GM10248 (cell line): ENCODE data around the gene C1GALT1.

Experiments used
- CTCF ChIA-PET: fragments of 300-600 bp; sonication (Branson Sonifier 250); formaldehyde crosslinking; extraction: SDS; loops from one replicate; lab custom pipeline; 2021; ENCODE audit warnings: antibody characterized with exemption; lab: Yijun Ruan, JAX
- POLR2A ChIA-PET: fragments of 350-650 bp; sonication (Branson Sonifier 250); formaldehyde crosslinking; extraction: SDS; loops from one replicate; lab custom pipeline; 2020; ENCODE audit warnings: antibody characterized with exemption; lab: Yijun Ruan, JAX
- DNase-seq: peaks from one replicate; pipeline ENCODE4 v3.0.0; 2012; ENCODE audit errors: extremely low spot score
- CTCF ChIP-seq: IDR thresholded peaks from 2 replicates; pipeline ENCODE4 v1.5.1; 2012; ENCODE audit warnings: mild to moderate bottlenecking, low read depth; ENCODE audit errors: extremely low read depth, missing control alignments, control extremely low read depth

The C1GALT1 gene

GRCh38 chr7:7221599-7222038, 39.3 kb downstream of the C1GALT1 start:
- TF ChIP-seq CTCF = no peak
- POLR2A ChIA-PET = no interaction called here
- CTCF ChIA-PET = interaction anchor here (0.7 to 1.6 kb wide), 4 partner anchors 11 to 111 kb away, joined by 3 to 4 read pairs (median 4); no protein-coding TSS in a partner anchor
- no peak for DNase-seq

DNA sequence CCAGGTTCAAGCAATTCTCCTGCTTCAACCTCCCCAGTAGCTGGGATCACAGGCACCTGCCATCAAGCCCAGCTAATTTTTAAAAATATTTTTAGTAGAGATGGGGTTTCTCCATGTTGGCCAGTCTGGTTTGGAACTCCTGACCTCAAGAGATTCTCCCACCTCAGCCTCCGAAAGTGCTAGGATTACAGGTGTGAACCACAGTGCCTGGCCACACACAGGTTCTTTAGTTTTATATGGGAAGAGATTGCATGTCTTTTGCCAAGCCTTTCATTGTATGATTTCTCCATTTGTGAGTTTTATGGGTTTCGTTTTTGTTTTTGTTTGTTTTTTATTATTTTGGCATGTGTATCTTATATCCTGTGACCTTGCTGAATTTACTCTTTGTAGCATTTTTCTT, 40.9 kb downstream of the C1GALT1 start:
- no peak for TF ChIP-seq CTCF
- no peak for DNase-seq
- ChIA-PET POLR2A (no interaction called here), CTCF (no interaction called here)

- POLR2A ChIA-PET = no interaction called here
- CTCF ChIA-PET = interaction anchor here (1.9 kb wide), 1 partner anchor 10 kb away, joined by 4 read pairs; no protein-coding TSS in a partner anchor
- TF ChIP-seq CTCF = no peak
- DNase-seq = no peak
These were observed 44.1 kb downstream of the C1GALT1 start for GRCh38 chr7:7226407-7226806.

DNA sequence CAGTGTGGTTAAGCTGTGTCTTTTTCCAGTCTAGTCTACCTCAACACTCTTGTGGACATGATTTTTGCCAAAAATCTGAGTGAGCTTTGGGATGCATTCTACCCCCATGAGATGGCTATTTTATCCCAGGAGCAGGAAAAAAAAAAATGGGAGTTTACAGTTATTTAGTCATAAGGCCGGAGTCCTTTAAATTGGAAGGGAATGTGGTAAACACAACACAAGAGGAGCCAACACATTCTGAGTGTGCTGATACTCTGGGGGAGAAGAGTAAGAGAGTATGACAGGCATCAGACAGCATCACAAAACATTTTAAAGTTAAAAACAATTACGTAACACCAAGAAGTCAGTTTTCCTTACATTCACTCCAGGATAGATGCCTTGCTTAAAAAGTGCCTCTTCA, 46.1 kb downstream of the C1GALT1 start:
- POLR2A ChIA-PET = no interaction called here
- no peak for TF ChIP-seq CTCF
- no peak for DNase-seq
- CTCF ChIA-PET = interaction anchor here (1.6 kb wide), 1 partner anchor 703 kb away, joined by 3 read pairs; no protein-coding TSS in a partner anchor

DNA sequence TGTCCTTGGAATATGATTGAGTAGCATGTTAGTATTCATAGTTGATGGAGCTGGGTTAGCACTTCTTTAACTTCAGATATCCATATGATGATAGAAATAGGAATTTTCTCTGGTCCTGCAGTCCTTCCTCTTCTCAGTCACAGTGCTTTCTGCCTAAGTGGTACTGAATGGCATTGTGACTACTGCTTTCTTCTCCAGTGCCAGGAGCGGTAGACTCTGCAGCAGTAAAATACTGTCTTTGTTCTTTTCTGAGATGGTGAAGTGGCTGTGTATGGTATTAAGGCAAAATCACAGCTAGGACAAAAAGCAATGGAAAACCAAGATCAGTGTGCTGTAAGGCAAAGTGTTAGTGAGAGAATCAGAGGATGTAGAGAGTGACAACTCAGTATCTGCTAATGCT, 46.6 kb downstream of the C1GALT1 start:
- TF ChIP-seq CTCF = no peak
- CTCF ChIA-PET = interaction anchor here (1.6 kb wide), 1 partner anchor 702 kb away, joined by 3 read pairs; no protein-coding TSS in a partner anchor
- POLR2A ChIA-PET = no interaction called here
- no peak for DNase-seq

- ChIA-PET CTCF (no interaction called here), POLR2A (no interaction called here)
- no peak for TF ChIP-seq CTCF
- DNase-seq = no peak
These were observed 48.7 kb downstream of the C1GALT1 start for GRCh38 chr7:7231000-7231399.

GRCh38 chr7:7231865-7232264, 49.5 kb downstream of the C1GALT1 start:
- no peak for DNase-seq
- ChIA-PET CTCF (no interaction called here), POLR2A (no interaction called here)
- no peak for TF ChIP-seq CTCF
